ENCODE measurements around the gene KCTD18.

KCTD18 gene

DNA sequence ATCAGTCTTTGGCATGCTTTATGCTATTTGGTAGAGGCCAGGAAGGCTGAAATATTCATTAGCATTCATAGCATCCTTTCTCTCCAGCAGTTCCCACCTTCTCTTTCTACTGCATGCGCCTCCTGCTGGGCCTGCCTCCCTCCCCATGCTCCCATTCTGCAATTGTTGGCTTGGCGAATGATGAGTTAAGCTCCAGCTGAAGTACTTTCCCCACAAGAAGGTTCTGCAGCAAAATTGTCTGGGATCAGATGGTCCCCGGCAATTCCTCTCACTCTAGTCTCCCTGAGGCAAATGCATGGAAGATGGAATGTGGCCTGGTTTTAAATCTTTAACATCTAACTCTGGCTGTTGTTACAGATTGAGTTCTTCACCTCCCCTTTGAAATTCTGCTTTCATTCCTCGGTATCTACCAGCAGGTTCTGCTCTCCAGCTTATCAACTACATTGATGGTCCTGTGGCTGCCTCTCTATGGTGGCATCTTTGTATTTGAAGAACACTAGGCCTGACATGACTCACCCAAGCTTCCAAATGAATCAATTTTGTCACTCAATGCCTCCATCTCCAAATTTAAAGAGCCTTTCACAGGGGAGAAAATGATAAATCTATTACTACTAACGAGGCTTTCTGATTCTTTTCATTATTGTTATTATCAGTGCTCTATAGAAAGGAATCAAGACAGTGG is 55.9 kb downstream of the KCTD18 start:
- no peak for DNase-seq

DNA sequence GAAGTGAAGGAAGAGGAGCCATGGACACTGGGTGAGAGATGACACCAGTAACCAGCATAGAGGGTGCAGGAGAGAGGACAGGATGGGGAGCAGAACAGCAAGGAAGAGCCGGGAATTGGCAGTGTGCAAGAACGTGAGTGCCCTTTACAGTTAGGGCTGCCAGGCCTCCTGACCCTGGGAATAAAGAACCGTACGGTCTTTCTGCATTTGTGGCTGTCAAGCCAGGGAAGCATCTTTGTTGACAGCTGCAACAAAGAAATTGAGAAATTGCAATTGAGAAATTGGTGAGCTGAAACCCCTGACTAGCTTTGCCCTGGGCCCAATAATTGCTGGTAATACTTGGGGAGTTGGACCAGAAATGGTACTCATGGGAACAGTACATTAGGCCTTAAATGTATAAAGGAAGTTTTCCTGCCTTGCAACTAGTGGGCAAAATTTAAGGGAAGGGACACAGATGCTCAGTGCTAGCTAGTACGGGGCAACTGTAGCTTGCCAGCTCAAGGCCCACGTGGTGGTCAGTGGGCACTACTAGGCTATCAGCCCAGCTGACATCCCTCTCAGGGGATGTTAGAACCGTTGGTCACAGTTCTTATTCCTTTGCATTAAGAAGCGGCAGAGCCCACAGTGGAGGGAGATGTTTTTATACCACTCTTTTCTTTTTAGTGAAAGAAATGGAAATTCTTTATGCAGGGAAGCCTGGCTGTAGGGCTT is 56.6 kb downstream of the KCTD18 start:
- DNase-seq = no peak

DNA sequence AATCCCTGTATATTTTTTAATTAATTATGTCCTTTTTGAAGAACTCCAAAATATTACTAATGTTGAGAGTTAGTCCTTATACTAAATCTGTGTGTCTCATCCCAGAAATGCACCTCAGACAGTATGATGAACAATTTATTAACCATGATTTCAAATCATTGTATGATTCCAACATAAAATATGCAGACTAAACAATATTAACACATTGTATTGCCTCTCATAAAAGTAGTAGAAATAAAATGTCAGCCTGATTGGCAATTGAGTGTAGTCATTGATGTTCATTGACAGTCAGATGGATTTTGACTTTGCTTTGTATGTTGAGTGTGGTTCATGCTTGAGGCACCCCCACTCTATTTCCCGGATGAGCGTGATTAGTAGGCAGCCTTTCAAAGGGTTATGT is 57.5 kb downstream of the KCTD18 start:
- DNase-seq = no peak

DNA sequence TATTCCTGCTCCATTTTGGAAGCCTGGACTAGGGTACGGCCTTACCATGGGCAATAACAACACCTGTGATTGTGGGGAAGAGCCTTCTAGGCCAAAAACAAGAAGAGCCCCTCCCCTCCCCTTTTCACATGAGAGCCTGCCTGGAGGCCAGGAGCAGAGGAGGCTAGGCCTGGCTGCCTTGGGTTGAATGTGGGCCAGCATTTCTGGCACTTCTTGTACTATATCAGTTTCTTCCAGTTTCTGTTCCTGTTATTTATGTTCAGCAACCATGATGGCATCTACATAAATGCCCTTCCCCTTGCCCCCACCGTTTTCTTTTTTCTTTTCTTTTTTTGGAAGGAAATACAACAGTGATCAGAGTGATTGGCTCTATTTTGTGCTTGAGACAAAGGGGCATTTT is 58.4 kb downstream of the KCTD18 start:
- no peak for DNase-seq

DNA sequence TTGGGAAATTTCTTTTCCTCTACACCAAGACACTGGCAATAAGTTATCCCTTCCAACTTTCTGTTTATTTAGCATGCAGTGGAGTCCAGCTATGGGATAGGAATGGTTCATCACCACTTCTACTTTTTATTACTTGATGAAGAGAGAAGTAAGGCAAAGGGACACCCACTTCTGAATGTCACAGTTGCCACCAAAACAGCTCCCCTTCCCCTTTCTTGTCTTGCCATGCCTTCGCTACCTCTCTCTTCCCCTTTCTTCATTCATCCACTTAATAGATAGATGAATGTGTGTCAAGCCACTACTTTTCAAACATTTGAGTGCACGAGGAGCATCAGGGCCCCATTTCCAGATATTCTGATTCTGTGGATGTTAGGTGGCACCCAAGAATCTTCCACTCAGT is 59.6 kb downstream of the KCTD18 start:
- DNase-seq = no peak

DNA sequence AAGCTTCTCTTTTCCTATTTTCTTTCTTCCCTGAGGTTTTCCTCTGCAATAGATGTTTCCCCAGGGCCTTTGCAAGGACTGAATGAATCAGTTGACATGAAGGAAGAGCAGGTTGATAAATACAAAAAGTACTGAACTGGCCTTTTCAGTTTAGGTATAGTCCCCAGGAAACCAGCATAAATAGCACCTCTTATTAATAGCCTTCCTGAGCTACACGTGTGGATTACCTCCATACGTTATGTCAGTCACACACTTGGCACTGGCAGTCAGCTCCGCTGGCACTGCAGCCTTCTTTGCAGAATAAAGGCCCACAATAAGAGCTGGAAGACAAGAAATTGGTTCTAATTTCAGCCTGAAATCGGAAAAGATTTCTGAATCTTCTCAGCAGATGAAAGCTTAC is 60.7 kb downstream of the KCTD18 start:
- DNase-seq = no peak

DNA sequence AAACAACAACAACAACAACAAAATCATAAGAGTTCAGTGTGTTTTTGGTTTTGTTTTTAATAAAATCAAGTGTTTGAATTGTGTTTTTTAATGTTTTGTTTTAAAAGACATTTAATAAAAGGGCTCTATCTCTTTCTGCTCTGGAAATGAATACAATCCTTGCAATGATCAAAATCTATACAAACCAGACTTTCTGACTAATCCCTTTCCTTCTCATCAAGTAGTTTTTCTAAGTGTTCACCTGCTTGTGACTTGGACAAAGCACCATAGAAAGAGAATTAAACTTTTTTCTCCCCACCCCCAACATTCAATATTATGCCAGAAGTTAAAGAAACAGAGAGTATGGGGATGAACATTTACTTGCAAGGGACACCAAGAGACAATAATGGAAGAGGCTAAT is 61.4 kb downstream of the KCTD18 start:
- no peak for DNase-seq

DNA sequence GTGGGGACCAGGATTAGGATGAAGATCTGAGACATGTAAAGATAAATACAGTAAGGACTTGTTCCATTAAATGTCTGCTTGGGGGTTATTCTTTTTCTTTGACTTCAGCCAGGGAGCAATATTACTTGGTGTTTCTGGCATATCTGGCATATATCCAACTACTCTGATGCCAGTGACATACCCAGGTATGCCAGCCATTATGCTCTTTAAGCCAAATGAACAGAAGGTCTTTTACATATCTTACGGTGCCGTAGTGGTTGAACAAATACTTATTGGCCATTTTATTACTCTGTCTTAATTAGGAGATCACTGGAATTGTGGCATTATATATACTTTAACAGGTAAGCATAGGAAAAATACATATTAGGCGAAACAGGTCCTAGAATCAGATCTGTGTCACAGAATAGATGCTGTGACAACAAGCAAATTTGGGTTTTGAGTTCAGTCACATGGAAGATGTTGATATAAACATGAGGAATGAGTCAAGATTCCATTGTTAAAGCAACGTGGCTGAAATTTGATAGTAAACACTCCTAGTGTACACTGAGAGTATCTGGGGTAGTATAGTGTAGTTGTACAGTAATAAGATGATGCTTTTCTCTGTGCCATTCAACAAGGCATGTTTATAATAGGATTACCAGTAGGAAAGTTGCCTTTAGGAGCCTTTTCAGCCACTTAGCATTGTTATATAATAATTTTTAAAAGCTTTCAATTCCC is 62.6 kb downstream of the KCTD18 start:
- DNase-seq = no peak

DNA sequence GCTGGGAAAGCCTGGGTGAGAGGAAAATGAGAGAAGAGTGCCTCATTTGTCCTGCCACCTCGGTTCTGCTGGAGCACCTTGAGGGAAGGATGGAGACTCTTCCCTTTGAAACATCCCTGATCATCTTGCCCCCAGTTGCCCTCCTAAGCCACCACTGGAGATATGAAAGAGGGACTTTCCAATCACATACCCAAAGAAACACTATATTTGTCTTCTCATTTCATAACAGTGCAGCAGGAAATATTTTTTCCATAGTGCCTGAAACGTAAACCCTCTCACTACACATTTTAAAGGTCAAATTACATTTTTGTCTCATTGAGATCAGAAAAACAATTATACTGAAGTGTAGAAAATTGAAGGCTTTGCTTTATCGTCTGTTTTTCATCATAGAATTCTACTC is 63.3 kb downstream of the KCTD18 start:
- no peak for DNase-seq

DNA sequence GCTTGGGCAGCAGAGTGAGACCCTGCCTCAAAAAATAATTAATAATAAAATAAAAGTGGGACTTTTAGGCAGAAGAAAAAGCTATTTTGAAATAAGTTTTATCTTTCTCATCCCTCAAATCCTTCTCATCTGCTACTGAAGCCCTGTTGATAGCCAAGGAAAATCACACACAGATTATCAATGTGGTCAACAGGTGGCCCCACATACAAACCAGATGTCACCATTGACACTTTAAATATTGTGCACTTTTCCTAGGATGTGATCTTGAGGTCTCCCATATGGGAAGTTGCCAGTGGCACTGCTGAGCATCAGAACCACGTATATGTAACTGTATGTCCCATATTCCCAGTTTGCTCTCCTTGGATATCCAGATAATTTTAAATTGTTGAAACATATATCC is 64.6 kb downstream of the KCTD18 start:
- no peak for DNase-seq

DNA sequence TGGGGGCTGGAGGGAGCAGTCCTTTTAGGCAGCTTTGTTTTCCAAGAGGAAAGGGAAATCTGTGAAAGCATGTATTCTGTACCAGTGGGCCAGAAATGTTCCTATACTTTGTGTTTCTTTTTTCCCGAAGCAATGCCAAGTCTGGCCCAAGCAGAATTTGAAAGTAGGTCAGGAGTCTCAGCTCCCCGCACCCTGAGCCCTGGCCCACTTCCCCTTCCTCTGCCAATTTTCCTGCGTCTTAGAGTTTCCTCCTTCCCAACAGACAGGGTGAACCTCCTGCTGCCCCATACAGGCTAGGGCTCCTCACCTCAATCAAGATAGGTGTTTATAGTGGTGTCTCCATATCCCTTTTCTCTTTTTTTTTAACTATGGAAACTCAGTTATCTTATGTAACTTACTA is 65.3 kb downstream of the KCTD18 start:
- no peak for DNase-seq

DNA sequence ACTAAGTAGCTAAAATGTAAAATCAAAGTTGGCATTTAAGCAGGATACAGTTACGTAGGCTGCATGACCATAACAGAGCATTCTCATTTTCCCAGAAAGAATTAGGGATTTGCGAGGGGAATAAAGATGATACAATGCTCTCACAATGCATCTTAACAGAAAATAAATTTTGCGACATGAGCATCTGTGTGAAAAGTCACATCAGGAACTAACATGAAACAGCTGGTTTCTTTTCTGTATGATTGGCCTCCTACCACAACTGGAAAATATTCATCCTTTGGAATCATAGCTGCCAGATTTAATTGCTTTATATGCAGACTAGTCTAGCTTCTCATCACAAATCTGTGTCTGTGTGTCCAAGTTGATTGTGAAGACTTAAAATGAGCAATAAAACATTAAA is 66.0 kb downstream of the KCTD18 start:
- no peak for DNase-seq

DNA sequence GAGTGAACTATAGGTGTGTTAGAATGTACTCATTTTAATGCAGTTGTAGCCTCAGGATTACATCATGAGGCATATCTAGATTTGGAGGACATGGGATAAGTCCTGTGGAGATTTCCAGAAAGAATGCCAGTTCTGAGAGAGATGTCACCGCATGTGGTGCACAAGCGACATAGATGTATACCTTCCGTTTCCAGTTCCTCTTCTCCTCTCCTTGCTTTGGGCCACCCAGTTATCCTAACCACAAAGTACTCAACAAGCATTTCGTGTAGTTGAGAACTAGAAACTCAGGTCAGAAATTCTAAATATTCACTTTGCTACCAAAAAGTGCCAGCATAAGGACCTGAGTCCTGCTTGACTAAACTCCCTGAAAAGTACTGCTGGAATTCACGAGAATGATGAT is 66.5 kb downstream of the KCTD18 start:
- DNase-seq = no peak

DNA sequence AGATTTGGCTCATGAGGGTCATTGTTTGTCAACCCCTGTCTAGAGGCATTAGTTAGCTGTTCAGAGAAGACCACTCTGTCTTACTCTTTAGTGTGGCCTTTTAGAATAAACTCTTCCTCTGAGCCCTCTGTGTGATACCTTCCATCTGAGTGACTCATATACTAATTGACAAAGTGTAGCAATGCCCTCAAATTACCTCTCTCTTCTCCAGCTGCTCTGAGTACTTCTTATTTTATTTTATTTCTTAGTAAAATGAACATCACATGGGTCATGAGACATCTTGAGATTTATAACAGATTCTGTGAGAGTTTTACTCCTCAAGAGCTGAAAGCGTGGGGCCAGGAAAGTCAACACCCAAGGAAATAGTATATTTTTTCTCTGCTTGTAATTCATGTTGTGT is 67.4 kb downstream of the KCTD18 start:
- no peak for DNase-seq

DNA sequence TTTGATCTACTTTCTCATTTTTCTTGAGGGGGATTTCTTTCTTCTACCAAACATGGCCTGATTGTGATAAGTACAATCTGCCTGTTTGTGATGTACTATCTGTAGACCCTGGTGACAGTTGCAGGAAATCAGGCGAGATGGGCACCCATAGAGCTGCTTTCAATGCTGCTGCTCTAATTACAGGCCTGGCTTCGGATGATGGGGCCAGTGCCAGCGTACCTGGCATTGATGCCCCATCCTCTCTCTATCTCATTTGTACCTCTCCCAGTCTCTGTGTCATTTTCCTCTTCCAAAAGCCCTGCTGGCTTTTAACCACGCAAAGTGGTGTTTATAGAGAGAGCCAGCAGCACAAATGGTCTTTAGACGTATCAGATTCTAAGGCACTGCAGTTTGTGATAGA is 69.9 kb downstream of the KCTD18 start:
- no peak for DNase-seq
